ENCODE measurements around the gene MTIF3.

- TF ChIP-seq CTCF (IDR thresholded peaks at IDR 0.05) (no peak), EP300 (IDR thresholded peaks at IDR 0.05) (no peak), POLR2A (IDR thresholded peaks at IDR 0.05) (no peak)
Observed at GRCh38 chr13:27472441-27472840, 22.1 kb upstream of the MTIF3 start.

Measured in ovary (tissue), 3 donors.